Right cardiac atrium (tissue), 5 donors: ENCODE measurements around the gene STX11. TPM values are rescaled to one million over a fixed set of nuclear protein-coding genes. Genes with fewer than 3 reads are reported as not detected.
A peak's percentile ranks its signal among the peaks of the same experiment; 100 is the strongest.

Source experiments
- ATAC-seq, 2 donors: fragments of 200-7000 bp; cut with Tn5 transposase; one replicate each; pipeline versions ENCODE4 v1.8.0 to v1.9.1; 2020; ENCODE audit warnings: moderate library complexity in 2 of 2, mild to moderate bottlenecking in 1 of 2
- DNase-seq, 3 donors: peaks; one replicate each; pipeline ENCODE4 v3.0.0-alpha.2; 2020
- H3K27ac ChIP-seq: one replicate; pipeline ENCODE4 v1.5.1; 2013; ENCODE audit warnings: mild to moderate bottlenecking, low read length, control low read depth, moderate library complexity
- H3K27me3 ChIP-seq: one replicate; pipeline ENCODE4 v1.6.1; 2013; ENCODE audit not compliant: control insufficient read depth, insufficient read depth
- H3K4me1 ChIP-seq: one replicate; pipeline ENCODE4 v1.6.1; 2013; ENCODE audit warnings: low read length; ENCODE audit not compliant: control insufficient read depth, insufficient read depth
- H3K4me3 ChIP-seq: one replicate; pipeline ENCODE4 v1.5.1; 2013; ENCODE audit warnings: low read length, control low read depth
- H3K9me3 ChIP-seq: one replicate; pipeline ENCODE4 v1.6.1; 2013; ENCODE audit warnings: low read length; ENCODE audit not compliant: control insufficient read depth
- WGBS: extraction: QIAGEN DNeasy Blood & Tissue Kit; methylation state at CpG from one replicate; pipeline ENCODE4 v1.1.7; 2013; 5-methylcytosine and 5-hydroxymethylcytosine counted together
- intact Hi-C, 4 donors: fragments of 100-400 bp; cut with DNase I; formaldehyde crosslinking; loops; one replicate each; pipeline versions ENCODE4 v1.11.0 to v1.14.0; 2022 to 2023
- polyA plus RNA-seq: library from polyadenylated mRNA; stranded (reverse); fragments of 200-250 nt; gene quantifications from one replicate; pipeline ENCODE4 v1.2.3, GENCODE V29; 2013
- total RNA-seq, 4 donors: library from RNA; stranded (reverse); fragmentation: NEBNext Ultra II Directional; extraction: Animal tissue kit (Norgen Biotek cat#: 25700); gene quantifications; one replicate each; pipeline ENCODE4 v1.2.1, GENCODE V29; 2021
- donor health status: healthy with polysubstance abuse.
- donor health status: DM: no; HTN: yes; CAD: no.
- donor health status: DM: no; HTN: no; CAD: no.
- donor health status: DM: no; HTN: yes; CAD: no; lungs with severe emphysema.
- donor health status: DM: yes; HTN: yes; CAD: no.

Gene STX11
- total and polyA plus RNA-seq, 5 donors = 1.5 to 6.8 (median 3.1) TPM

DNA sequence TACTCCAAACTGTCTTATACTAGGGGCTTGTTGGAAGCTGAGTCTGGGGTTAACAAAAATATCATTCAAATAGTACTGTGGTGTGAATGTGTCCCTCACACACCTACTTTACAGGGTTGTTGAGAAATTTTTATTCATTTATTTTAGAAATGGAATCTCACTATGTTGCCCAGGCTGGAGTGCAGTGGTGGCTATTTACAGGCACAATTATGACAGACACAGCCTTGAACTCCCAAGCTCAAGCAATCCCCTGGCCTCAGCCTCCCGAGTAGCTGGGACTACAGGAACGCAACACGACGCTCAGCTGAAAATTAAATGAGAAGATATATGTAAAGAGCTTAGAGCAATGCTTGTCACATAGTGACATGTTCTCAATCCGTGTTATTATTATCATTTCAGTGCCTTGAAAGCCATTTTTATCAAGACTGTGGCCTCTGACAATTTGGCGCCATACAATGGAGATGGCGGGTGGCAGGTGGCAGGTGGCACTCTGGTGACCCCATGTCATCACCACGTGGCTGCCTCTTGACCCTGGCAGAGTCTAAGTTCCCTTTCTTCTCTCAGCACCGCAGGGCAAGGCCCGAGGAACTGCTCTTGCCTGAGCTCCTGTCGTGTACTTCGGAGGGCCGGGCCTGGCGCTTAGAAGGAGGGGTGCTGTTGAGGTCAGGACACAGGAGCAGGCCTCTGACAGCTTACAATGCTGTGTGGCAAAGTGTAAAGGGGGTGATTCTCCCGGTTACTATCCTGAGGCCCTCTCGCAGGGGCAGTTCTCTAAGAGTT lies 64.5 kb downstream of the STX11 start:
- H3K4me3 ChIP-seq = no peak overlapping the region
- H3K4me1 ChIP-seq = peaks cover 3% of the 10 kb centered on the region
- ATAC-seq (no peak), DNase-seq (peak; percentile 28 to 62 (median 59))
- H3K9me3 ChIP-seq = no peaks in the 10 kb centered on the region
- WGBS = 72% methylated on average over 16 of the region's 16 CpGs
- H3K27me3 ChIP-seq = no peaks in the 10 kb centered on the region
- H3K27ac ChIP-seq = peak overlapping the region; percentile 94
- intact Hi-C loops = loop anchor here in 3 of 4 donors (5.0 to 10.0 kb wide), 4 partner anchors 63 to 110 kb away; partner anchors contain the start of genes STX11 (in 1 of the 3) and UTRN (in 1 of the 3)

DNA sequence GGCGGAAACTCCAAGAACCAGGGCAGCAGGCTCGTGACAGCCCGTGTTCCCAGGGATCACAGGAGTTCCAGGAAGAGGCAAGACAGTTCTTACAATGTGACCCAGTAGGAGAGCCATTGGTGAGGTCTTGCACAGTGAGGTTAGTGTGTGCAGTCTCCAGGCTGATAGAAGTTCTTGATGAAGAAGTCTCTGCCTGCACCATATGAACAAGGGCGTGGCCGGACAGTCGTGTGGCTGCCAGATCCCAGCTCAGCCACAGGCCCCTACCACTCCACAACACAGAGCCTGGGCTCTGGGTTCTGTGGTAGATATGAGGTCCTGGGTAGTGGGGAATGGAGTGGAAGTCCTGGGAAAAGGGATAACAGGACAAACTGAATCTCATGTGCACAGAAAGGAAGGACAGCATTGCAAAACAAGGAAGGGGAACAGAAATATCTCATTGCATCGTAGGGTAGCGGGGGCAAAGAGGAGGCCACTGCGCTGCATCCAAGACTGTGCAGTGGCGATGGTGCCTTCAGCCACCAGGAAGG lies 65.2 kb downstream of the STX11 start:
- intact Hi-C loops = loop anchor here in 3 of 4 donors (5.0 to 10.0 kb wide), 4 partner anchors 63 to 111 kb away; partner anchors contain the start of genes STX11 (in 1 of the 3) and UTRN (in 1 of the 3)
- peak overlapping the region; percentile 94 for H3K27ac ChIP-seq
- 25% methylated on average over 10 of the region's 10 CpGs for WGBS
- DNase-seq (peak; percentile 27 to 74 (median 69)), ATAC-seq (peak; percentile 14 to 23)
- peaks cover 3% of the 10 kb centered on the region for H3K4me1 ChIP-seq
- H3K9me3 ChIP-seq = no peaks in the 10 kb centered on the region
- peak overlapping the region; percentile 65 for H3K4me3 ChIP-seq
- H3K27me3 ChIP-seq = no peaks in the 10 kb centered on the region

DNA sequence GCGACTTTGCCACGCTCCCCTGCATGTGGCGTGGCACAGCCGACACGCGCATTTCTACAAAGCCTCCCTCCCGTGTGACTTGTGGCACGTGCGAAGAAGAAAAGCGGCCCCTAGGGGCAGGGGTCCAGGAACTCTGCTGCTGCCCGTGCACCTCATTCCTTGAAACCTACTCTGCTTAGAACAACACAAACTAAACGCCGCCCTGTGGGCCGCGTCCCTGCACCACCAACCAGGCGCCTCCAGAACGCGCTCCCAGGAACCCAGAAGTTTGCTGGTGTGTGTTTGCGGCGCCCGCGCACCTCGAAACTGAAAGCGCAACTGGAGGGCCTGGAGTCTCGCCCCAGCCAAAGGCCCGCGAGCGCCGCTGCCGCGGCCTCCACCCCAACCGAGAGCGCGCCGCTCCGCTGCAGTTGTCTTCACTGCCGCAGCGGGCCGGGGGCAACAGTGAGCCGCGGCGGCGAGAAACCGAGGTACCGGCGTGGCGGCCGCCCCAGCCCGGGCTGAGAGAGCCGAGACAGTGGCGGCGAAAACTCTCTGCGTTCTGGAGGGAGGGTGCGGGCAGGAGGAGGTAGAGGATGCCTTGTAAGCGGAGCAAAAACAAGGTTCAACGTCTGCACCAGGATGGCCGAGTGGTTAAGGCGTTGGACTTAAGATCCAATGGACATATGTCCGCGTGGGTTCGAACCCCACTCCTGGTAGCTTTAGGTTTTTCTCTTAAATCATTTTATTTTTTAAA lies 65.8 kb downstream of the STX11 start:
- WGBS = under 1% methylated on average over 61 of the region's 61 CpGs

DNA sequence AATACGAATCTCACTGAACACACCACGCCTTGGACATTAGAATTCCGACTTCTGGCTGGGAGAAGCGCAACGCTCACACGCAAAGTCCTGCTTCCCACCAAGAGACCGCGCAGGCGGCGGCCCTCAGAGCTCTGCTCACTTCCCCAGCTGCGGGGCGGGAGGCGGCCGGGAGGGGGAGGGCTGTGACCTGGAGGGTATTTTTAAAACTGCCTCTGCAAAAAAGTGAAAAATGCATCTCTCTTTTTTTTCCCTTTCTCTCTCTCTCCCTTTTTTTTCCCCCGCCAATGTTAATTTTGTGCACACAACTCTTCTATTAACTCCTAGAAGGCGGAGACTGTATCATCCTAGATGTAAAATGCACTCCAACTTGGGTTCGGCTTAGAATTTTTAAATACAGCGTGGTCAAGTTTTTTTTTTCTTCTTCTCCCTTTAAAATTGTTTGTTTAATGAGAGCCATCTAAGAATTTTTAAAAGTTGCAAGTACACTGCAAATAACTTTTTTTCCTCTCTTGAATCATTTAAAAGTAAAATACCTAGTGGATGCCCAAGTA lies 66.4 kb downstream of the STX11 start:
- Histone ChIP-seq H3K27ac (peak overlapping the region; percentile 87), H3K9me3 (no peaks in the 10 kb centered on the region), H3K4me3 (peak overlapping the region; percentile 65), H3K4me1 (peaks cover 3% of the 10 kb centered on the region), H3K27me3 (no peaks in the 10 kb centered on the region)
- ATAC-seq (peak; percentile 81 to 82), DNase-seq (peak in 2 of 3 donors; percentile 78 to 92)
- WGBS = 6% methylated on average over 18 of the region's 18 CpGs
- intact Hi-C loops = loop anchor here (2.0 to 10.0 kb wide), 6 partner anchors 64 to 112 kb away; partner anchors contain the start of genes STX11 (in 1 of the 4) and UTRN (in 1 of the 4)

More for the DNA sequence above, 65.8 kb downstream of the STX11 start:
- no peaks in the 10 kb centered on the region for H3K27me3 ChIP-seq
- peaks cover 3% of the 10 kb centered on the region for H3K4me1 ChIP-seq
- peak overlapping the region; percentile 65 for H3K4me3 ChIP-seq
- peak; percentile 95 to 97 (median 96) for DNase-seq
- H3K27ac ChIP-seq = peak overlapping the region; percentile 94
- no peaks in the 10 kb centered on the region for H3K9me3 ChIP-seq
- peak; percentile 96 to 97 for ATAC-seq
- intact Hi-C loops = loop anchor here (2.0 to 10.0 kb wide), 6 partner anchors 64 to 111 kb away; partner anchors contain the start of genes STX11 (in 1 of the 4) and UTRN (in 1 of the 4)

DNA sequence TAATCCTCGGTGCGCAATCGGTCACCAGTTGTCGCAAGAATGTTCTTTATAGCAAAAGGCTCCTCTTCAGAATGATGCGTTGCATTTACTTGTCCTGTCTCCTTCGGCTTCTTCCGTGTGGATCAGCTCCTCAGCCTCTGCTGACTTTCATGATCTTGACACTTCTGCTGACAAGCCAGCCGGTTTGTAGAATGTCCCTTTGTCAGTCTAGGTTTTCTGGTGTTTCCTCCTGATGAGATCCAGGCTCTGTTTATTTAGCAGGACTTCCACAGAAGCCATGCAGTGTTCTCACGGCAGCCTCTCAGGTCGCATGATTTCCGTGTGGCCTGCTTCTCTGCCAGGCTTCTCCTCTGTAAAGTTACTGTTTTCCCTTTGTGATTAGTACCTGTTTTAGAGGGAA lies 66.9 kb downstream of the STX11 start:
- peak in 1 of 3 donors; percentile 31 for DNase-seq
- WGBS = 57% methylated on average over 11 of the region's 11 CpGs
- no peak overlapping the region for H3K27ac ChIP-seq
- ATAC-seq = no peak
- intact Hi-C loops = loop anchor here (2.0 to 10.0 kb wide), 6 partner anchors 65 to 112 kb away; partner anchors contain the start of genes STX11 (in 1 of the 4) and UTRN (in 1 of the 4)
- H3K4me1 ChIP-seq = peaks cover 3% of the 10 kb centered on the region
- H3K27me3 ChIP-seq = no peaks in the 10 kb centered on the region
- peak overlapping the region; percentile 65 for H3K4me3 ChIP-seq
- no peaks in the 10 kb centered on the region for H3K9me3 ChIP-seq

DNA sequence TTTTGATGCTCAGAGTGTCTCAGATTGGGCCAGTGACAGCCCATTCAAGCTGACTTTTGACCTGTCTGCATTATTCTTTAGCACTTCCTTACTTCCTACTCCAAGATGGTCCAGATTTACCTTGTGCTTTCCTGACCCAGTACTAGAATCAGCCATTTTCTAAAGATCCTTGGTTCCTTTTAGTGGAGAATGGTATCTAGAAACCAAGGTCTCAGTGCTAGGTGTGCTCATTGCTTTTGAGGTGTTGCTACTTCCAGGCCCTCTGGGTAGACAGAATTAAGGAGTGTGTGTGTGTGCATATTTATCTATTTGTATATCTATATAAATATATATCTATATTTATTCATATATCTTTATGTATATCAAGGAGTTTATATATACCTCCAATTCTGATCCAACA lies 67.5 kb downstream of the STX11 start:
- ATAC-seq (no peak), DNase-seq (no peak)
- intact Hi-C loops = loop anchor here (2.0 to 10.0 kb wide), 6 partner anchors 65 to 113 kb away; partner anchors contain the start of genes STX11 (in 1 of the 4) and UTRN (in 1 of the 4)
- Histone ChIP-seq H3K9me3 (no peaks in the 10 kb centered on the region), H3K4me3 (no peak overlapping the region), H3K27me3 (no peaks in the 10 kb centered on the region), H3K4me1 (peaks cover 3% of the 10 kb centered on the region), H3K27ac (no peak overlapping the region)

DNA sequence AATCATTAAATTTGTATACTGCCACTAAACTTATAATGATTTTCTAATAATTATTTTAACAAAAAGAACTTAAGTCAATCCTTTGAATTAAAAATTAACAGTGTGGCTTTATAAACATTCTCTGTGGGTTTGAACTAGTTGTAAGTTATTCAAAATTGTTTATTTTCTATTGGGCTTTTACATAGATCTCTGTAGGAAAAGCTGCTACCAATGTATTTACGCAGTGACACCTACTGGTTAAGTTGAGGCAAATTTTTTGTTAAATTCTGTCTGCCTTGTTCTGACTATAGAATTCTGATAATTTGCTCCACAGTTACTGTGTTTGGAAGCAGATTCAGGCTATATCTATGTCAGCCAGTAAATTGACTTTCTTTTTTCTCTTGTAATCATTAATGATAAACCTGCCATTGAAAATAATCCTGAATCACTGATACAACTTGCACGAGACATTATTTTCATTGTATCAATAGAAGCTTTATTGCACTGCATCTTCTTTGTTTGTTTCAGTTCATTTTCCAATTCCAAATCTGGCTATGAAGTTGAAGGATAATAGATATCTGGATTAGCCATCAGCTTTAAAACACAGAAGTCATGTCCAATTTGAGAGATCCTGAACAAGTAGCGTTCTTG lies 68.9 kb downstream of the STX11 start:
- H3K27ac ChIP-seq = no peak overlapping the region
- 65% methylated on average over 3 of the region's 3 CpGs for WGBS
- DNase-seq = no peak
- H3K4me3 ChIP-seq = no peak overlapping the region
- peaks cover 3% of the 10 kb centered on the region for H3K4me1 ChIP-seq
- H3K9me3 ChIP-seq = no peaks in the 10 kb centered on the region
- ATAC-seq = no peak
- no peaks in the 10 kb centered on the region for H3K27me3 ChIP-seq
- intact Hi-C loops = loop anchor here in 3 of 4 donors (5.0 to 10.0 kb wide), 4 partner anchors 67 to 114 kb away; partner anchors contain the start of genes STX11 (in 1 of the 3) and UTRN (in 1 of the 3)

DNA sequence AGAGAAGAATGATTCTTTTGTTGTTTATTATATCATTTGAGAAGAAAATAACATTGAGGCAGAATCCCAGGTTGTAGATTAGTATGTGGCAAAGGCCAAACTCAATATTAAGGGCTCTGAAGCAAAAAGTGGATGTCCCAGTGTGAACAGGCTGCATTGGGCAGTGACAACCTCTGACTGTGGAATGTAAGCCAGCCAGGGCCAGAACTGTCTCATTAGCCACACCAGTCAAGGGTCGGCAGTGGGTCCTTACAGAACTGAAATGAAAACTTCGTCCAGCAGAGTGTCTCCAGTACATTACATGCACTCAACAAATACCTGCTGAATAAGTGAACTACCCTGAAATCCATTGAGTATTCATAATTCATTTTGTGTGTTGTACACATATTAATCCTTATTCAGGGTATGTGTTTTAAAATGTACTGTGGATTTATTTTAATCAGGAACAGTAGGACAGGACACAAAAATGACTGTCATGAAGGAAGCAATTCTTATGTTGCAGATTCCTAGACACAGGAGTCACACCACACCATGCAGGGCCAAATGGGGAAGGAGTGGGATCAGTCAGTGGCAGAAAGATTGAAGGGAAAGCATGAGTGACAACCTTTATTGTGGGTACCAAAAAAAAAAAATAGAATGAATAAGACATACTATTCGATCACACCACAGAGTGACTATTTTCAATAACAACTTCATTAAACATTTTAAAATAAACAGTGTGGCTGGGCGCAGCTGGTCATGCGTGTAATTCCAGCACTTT lies 69.9 kb downstream of the STX11 start:
- Histone ChIP-seq H3K4me1 (peaks cover 3% of the 10 kb centered on the region), H3K27ac (no peak overlapping the region), H3K4me3 (no peak overlapping the region), H3K9me3 (no peaks in the 10 kb centered on the region), H3K27me3 (no peaks in the 10 kb centered on the region)
- WGBS = 84% methylated on average over 5 of the region's 5 CpGs
- DNase-seq (no peak), ATAC-seq (no peak)
- intact Hi-C loops = no loop called here

DNA sequence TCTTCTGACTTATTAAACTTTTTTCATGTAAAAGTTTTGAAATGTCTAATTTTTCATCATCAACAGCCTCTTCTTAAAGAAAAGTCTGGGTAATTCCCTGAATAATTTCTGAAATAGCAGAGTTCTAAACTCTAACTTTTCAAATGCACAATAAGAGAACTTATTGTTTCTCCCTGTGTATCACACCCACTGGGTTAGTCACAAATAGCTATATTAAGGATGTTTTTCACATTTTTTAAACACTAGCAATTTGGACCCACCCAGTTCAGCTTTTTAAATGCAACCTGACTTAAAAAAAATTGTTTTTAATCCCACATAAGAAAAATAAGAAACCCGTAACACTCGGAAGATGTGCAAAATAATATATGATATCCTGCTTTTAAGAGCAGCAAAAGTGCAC lies 73.4 kb downstream of the STX11 start:
- WGBS = 84% methylated on average over 2 of the region's 2 CpGs
- intact Hi-C loops = no loop called here
- no peak overlapping the region for H3K27ac ChIP-seq

More for the DNA sequence above, 73.4 kb downstream of the STX11 start:
- ATAC-seq = no peak
- Histone ChIP-seq H3K27me3 (no peaks in the 10 kb centered on the region), H3K4me3 (no peak overlapping the region), H3K4me1 (no peaks in the 10 kb centered on the region), H3K9me3 (no peaks in the 10 kb centered on the region)
- no peak for DNase-seq
